Measurements from ENCODE around the gene GRIA3. TPM values are rescaled to one million over a fixed set of nuclear protein-coding genes. Genes with fewer than 3 reads are reported as not detected.
"Not testable (repeated sequence)": the region's sequence is repeated elsewhere in the genome, so short reads cannot be mapped to it uniquely, and the experiment has no call there.

The GRIA3 gene
- total RNA-seq, 1 donor from 2014 or later: not detected

GRCh38 chrX:123271902-123272301 is 87.8 kb downstream of the GRIA3 start:
- DNase-seq (no peak), ATAC-seq (no peak)
- Histone ChIP-seq H3K9me3 (no peaks in the 10 kb centered on the region), H3K36me3 (no peaks in the 10 kb centered on the region), H3K27me3 (no peaks in the 10 kb centered on the region), H3K27ac (no peak overlapping the region), H3K4me3 (no peak overlapping the region), H3K4me1 (no peaks in the 10 kb centered on the region)
- intact Hi-C loops (cut with DNase I): no loop called here
- TF ChIP-seq CTCF (IDR thresholded peaks at IDR 0.05): no peak

GRCh38 chrX:123272630-123273029 is 88.6 kb downstream of the GRIA3 start:
- DNase-seq (no peak), ATAC-seq (no peak)
- H3K9me3 ChIP-seq: no peaks in the 10 kb centered on the region
- no peaks in the 10 kb centered on the region for H3K4me1 ChIP-seq
- no peak for TF ChIP-seq CTCF (IDR thresholded peaks at IDR 0.05)
- no peaks in the 10 kb centered on the region for H3K27me3 ChIP-seq
- no peaks in the 10 kb centered on the region for H3K36me3 ChIP-seq
- intact Hi-C loops (cut with DNase I): no loop called here
- no peak overlapping the region for H3K4me3 ChIP-seq
- H3K27ac ChIP-seq: no peak overlapping the region

GRCh38 chrX:123274796-123275195 is 90.7 kb downstream of the GRIA3 start:
- ATAC-seq: no peak
- intact Hi-C loops (cut with DNase I): no loop called here
- Histone ChIP-seq H3K4me3 (no peak overlapping the region), H3K27me3 (no peaks in the 10 kb centered on the region), H3K36me3 (no peaks in the 10 kb centered on the region), H3K27ac (no peak overlapping the region), H3K9me3 (no peaks in the 10 kb centered on the region), H3K4me1 (no peaks in the 10 kb centered on the region)
- DNase-seq: no peak
- TF ChIP-seq CTCF (IDR thresholded peaks at IDR 0.05): no peak

- DNase-seq (no peak), ATAC-seq (no peak)
- Histone ChIP-seq H3K36me3 (no peaks in the 10 kb centered on the region), H3K27ac (no peak overlapping the region), H3K4me3 (no peak overlapping the region), H3K4me1 (no peaks in the 10 kb centered on the region), H3K9me3 (no peaks in the 10 kb centered on the region), H3K27me3 (no peaks in the 10 kb centered on the region)
- intact Hi-C loops (cut with DNase I): no loop called here
- TF ChIP-seq CTCF (IDR thresholded peaks at IDR 0.05): no peak
Measured at GRCh38 chrX:123277347-123277746, 93.3 kb downstream of the GRIA3 start.

GRCh38 chrX:123277821-123278220 is 93.7 kb downstream of the GRIA3 start:
- intact Hi-C loops (cut with DNase I): no loop called here
- Histone ChIP-seq H3K4me1 (no peaks in the 10 kb centered on the region), H3K36me3 (no peaks in the 10 kb centered on the region), H3K4me3 (no peak overlapping the region), H3K27me3 (no peaks in the 10 kb centered on the region), H3K9me3 (no peaks in the 10 kb centered on the region), H3K27ac (no peak overlapping the region)
- ATAC-seq (no peak), DNase-seq (no peak)
- no peak for TF ChIP-seq CTCF (IDR thresholded peaks at IDR 0.05)

- DNase-seq: no peak
- no peaks in the 10 kb centered on the region for H3K36me3 ChIP-seq
- H3K27me3 ChIP-seq: no peaks in the 10 kb centered on the region
- H3K9me3 ChIP-seq: no peaks in the 10 kb centered on the region
- H3K4me1 ChIP-seq: no peaks in the 10 kb centered on the region
- no peak for ATAC-seq
- H3K27ac ChIP-seq: no peak overlapping the region
- no peak for TF ChIP-seq CTCF (IDR thresholded peaks at IDR 0.05)
- intact Hi-C loops (cut with DNase I): no loop called here
- no peak overlapping the region for H3K4me3 ChIP-seq
Measured at GRCh38 chrX:123282241-123282640, 98.2 kb downstream of the GRIA3 start.

GRCh38 chrX:123283407-123283806 is 99.3 kb downstream of the GRIA3 start:
- H3K4me3 ChIP-seq; intact Hi-C loops (cut with DNase I); H3K4me1 ChIP-seq; H3K27me3 ChIP-seq; H3K36me3 ChIP-seq; H3K27ac ChIP-seq; H3K9me3 ChIP-seq; DNase-seq; ATAC-seq: not testable (repeated sequence)

Measured in upper lobe of right lung (tissue), 1 donor.